AG10803 (cell line): ENCODE data around the gene HJURP.

Experiments
- DNase-seq: peaks from one replicate; pipeline ENCODE4 v3.0.0; 2010; ENCODE audit warnings: low read depth
- H3K4me3 ChIP-seq: 2 replicates; pipeline ENCODE4 v1.5.1; 2011; ENCODE audit warnings: mild to moderate bottlenecking, low read length, control low read depth
- TF ChIP-seq, protein P1 (sequence below): conservative IDR thresholded peaks from 2 replicates; pipeline ENCODE4 v1.5.1; 2011; ENCODE audit warnings: mild to moderate bottlenecking, low read length, control low read depth, inconsistent platforms

HJURP gene

DNA sequence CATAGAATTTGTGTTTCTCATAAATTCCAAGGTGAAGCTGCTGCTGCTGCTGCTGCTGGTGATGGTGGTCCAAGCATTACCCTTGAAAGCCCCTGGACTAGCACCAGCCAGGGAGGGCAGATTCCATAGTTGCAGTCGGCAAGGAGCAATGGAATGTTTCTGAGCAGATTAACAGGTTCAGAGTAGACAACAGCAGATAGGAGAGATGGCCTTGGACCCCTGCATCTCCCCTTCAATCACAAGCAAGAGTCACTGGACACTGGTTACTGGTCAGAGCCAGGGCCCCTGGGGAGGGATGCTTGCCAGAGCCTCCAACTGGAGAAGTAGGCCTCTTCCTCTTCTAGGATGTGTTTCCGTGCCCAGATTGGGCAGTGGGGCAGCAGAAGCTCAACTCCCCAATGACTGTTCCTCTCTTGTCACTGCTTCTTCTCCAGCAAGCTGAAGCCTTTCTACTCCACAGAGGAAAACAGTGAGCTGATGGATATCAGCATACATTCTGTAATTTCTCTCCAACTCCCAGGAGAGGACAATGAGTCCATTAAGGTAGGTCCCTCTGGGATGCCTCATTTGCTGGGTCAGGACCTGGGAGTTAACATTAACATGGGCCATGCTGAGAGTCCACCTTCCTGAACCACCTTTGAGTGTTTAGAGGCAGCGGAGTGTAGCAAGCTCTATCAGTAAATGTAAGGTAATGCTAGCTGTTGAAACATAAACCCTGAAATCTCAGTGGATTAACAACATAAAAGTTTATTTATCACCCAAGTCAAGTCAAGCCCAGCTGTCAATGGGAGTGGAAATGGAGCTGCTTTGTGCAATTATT, 40.9 kb downstream of the HJURP start:
- DNase-seq, result no peak
- no peak overlapping the region for H3K4me3 ChIP-seq
- TF ChIP-seq, protein P1, sequence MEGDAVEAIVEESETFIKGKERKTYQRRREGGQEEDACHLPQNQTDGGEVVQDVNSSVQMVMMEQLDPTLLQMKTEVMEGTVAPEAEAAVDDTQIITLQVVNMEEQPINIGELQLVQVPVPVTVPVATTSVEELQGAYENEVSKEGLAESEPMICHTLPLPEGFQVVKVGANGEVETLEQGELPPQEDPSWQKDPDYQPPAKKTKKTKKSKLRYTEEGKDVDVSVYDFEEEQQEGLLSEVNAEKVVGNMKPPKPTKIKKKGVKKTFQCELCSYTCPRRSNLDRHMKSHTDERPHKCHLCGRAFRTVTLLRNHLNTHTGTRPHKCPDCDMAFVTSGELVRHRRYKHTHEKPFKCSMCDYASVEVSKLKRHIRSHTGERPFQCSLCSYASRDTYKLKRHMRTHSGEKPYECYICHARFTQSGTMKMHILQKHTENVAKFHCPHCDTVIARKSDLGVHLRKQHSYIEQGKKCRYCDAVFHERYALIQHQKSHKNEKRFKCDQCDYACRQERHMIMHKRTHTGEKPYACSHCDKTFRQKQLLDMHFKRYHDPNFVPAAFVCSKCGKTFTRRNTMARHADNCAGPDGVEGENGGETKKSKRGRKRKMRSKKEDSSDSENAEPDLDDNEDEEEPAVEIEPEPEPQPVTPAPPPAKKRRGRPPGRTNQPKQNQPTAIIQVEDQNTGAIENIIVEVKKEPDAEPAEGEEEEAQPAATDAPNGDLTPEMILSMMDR, result no peak

DNA sequence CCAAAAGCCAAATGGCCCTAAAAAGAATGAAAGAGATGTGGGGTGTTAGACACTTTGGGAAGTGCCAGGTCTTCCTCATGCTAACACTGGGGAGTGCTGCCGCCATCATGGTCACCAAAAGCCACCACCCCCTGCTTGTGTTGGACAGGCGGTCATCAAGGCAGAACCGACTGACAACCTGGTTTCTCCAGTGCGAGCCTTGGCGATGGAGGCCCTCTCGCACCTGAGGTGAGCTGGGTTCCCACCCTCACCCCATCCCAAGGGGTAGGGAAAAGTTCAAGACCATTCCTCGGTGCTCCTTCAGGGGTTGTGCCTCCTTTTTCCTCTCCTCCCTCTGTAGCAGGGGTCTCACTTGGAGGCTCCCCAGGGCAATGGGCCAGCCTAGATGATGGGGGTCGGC, 42.6 kb downstream of the HJURP start:
- TF ChIP-seq, protein P1, result no peak
- DNase-seq, result no peak
- H3K4me3 ChIP-seq, result no peak overlapping the region

DNA sequence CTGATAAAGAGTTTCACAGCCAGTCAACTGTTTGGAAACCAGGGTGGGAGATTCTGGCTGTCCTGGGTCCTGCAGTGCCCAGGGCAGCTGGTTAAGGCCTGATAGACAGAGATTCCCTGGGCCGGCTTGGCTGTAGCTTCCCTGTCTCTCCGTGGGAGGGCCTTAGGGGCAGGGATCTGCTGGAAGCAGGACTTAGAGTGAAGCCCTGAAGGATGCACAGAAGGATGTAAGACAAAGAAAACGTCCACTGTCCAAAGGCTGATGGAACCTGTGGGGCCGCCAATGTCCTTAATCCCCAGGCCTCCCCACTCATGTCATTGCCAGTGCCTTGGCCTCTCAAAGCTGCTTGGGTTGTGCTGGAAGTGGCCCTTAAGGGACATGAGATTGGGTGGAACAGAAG, 43.2 kb downstream of the HJURP start:
- H3K4me3 ChIP-seq, result no peak overlapping the region
- TF ChIP-seq, protein P1, result no peak
- no peak for DNase-seq

DNA sequence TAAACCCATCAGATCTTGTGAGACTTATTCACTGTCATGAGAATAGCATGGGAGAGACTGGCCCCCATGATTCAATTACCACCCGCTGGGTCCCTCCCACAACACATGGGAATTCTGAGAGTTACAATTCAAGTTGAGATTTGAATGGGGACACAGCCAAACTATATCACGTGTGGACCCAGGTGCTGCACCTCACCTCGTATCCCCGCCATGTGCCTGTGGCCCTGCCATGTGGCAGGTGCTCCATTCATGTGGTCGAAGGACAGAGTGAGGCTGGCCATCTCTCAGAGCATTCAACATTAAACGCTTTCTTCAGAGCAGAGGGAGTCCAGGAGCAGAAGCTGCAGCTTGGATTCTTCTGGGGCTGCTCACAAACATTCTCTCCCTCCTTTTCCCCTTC, 44.0 kb downstream of the HJURP start:
- TF ChIP-seq, protein P1, result no peak
- no peak overlapping the region for H3K4me3 ChIP-seq
- no peak for DNase-seq

DNA sequence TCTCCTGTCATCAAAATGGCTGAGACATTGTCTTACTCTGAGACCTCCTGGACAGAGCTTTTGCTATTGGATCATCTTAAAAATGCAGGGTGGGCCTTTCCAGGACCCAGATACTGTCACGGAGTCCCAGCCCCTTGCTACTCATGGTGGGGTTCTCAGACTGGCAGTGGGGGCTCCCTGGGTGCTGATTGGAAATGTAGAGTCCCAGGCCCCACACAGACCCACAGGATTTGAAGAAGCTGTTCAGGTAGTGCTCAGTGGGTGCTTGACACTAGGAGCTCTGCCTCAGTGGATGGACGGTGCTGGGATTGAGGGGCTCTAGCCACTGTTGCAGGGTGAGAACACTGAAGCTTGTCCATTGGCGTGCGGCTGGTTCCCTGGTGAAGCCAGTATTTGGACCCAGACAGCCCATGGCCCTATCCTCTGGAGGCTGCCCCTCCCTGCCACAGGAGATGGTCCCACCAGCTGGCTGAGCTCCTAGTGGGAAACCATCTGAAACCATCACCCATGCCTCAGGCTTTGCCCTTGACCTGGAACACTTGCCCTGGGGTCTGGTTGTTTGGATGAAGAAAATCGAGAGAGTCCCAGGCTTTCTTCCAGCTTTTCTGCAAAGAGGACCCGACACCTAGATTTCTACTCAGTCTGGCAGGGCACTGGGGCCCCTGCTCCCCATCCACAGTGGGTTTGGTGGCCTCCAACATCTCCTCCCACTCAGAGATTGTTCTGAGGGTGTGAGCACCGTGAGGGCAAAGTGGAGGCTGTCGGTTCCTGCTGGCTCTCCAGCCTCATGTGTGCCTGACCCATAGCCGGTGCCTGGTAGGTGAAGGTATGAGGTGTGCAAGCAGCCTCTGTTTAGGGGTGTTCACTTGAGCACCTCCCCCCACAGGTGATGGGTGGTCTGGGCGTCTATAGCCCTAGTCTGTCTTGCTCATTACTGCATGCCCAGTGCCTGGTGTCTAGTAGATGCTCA, 46.1 kb downstream of the HJURP start:
- TF ChIP-seq, protein P1, result no peak
- no peak for DNase-seq
- no peak overlapping the region for H3K4me3 ChIP-seq

DNA sequence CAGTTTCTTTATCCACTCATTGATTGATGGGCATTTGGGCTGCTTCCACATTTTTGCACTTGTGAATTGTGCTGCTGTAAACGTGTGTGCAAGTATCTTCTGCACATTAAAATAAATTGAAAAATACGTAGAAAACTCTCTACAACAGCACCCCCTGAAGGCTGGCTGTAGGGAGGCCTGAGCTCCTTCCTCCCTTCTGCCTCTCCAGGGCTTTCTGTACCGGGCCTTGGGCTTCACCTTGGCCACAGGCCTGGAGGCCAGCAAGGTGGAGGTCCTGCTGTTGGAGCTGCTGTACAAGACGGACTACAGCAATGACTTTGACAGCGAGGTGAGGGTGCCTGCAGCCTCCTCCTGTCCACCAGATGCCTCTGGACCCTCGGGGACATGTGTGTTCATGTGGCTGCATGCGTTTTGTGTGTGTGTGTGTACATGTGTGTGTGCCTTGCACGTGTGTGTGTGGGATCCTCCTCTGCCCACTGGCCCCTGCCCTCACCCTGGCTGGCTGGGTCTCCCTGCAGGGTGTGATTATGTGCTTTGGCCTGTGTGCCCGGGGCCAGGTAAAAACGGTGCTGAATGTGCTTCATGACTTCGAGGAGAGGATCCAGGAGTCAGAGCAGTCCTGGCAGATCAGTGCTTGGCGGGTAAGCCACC, 47.0 kb downstream of the HJURP start:
- no peak overlapping the region for H3K4me3 ChIP-seq
- no peak for DNase-seq

More for the DNA sequence above, 47.0 kb downstream of the HJURP start:
- TF ChIP-seq, protein P1, result no peak
